Mesothelial cell of epicardium (in vitro differentiated cells): ENCODE measurements around the gene ZNF691. TPM values are rescaled to one million over a fixed set of nuclear protein-coding genes. Genes with fewer than 3 reads are reported as not detected.

Source experiments
- DNase-seq, 2 experiments: peaks; one replicate each; pipeline ENCODE4 v3.0.0; 2021; ENCODE audit warnings: low spot score in 2 of 2; ENCODE audit not compliant: unreplicated experiment in 2 of 2
- H3K27ac Mint-ChIP-seq: 2 replicates; pipeline ENCODE4 v1.8.0; 2021; ENCODE audit warnings: mixed read lengths
- H3K27me3 Mint-ChIP-seq: 2 replicates; pipeline ENCODE4 v1.8.0; 2021; ENCODE audit warnings: low read depth, mixed read lengths
- H3K36me3 Mint-ChIP-seq: 2 replicates; pipeline ENCODE4 v1.8.0; 2021; ENCODE audit warnings: mixed read lengths
- H3K4me1 Mint-ChIP-seq: 2 replicates; pipeline ENCODE4 v1.8.0; 2021; ENCODE audit warnings: mixed read lengths
- H3K4me3 Mint-ChIP-seq: 2 replicates; pipeline ENCODE4 v1.8.0; 2021; ENCODE audit warnings: mild to moderate bottlenecking, moderate library complexity, mixed read lengths
- H3K9me3 Mint-ChIP-seq: 2 replicates; pipeline ENCODE4 v1.8.0; 2021; ENCODE audit warnings: mixed read lengths
- CTCF ChIP-seq: fragments of 200-600 bp; sonication (generic); IDR thresholded peaks from one replicate; pipeline ENCODE4 v1.5.0; 2021; ENCODE audit warnings: antibody characterized with exemption; ENCODE audit not compliant: unreplicated experiment
- total RNA-seq: library from RNA; stranded (reverse); gene quantifications from 3 replicates; pipeline ENCODE4 v1.2.1, GENCODE V29; 2021

ZNF691 gene
- total RNA-seq, 1 donor from 2014 or later, result 15.2 TPM

GRCh38 chr1:42880384-42880783, 34.0 kb downstream of the ZNF691 start:
- no peak overlapping the region for H3K4me3 Mint-ChIP-seq
- no peaks in the 10 kb centered on the region for H3K9me3 Mint-ChIP-seq
- no peaks in the 10 kb centered on the region for H3K36me3 Mint-ChIP-seq
- H3K27ac Mint-ChIP-seq, result no peak overlapping the region
- H3K4me1 Mint-ChIP-seq, result no peaks in the 10 kb centered on the region
- H3K27me3 Mint-ChIP-seq, result peaks cover 36% of the 10 kb centered on the region
- no peak for TF ChIP-seq CTCF
- DNase-seq, result no peak

GRCh38 chr1:42886046-42886739, 39.8 kb downstream of the ZNF691 start:
- Mint-ChIP-seq H3K27me3 (peaks cover 8% of the 10 kb centered on the region), H3K9me3 (no peaks in the 10 kb centered on the region), H3K4me1 (peaks cover 3% of the 10 kb centered on the region)

GRCh38 chr1:42886800-42887199, 40.4 kb downstream of the ZNF691 start:
- Mint-ChIP-seq H3K4me3 (no peak overlapping the region), H3K4me1 (peaks cover 3% of the 10 kb centered on the region), H3K27me3 (peaks cover 9% of the 10 kb centered on the region), H3K9me3 (no peaks in the 10 kb centered on the region), H3K27ac (no peak overlapping the region), H3K36me3 (no peaks in the 10 kb centered on the region)
- TF ChIP-seq CTCF, result no peak
- DNase-seq, result no peak

More at GRCh38 chr1:42886046-42886739, 39.8 kb downstream of the ZNF691 start:
- no peaks in the 10 kb centered on the region for H3K36me3 Mint-ChIP-seq
- H3K4me3 Mint-ChIP-seq, result no peak overlapping the region
- DNase-seq, result no peak
- no peak overlapping the region for H3K27ac Mint-ChIP-seq
- TF ChIP-seq CTCF, result no peak

GRCh38 chr1:42887366-42887765, 41.0 kb downstream of the ZNF691 start:
- Mint-ChIP-seq H3K27me3 (peaks cover 14% of the 10 kb centered on the region), H3K4me3 (no peak overlapping the region), H3K27ac (no peak overlapping the region), H3K4me1 (peaks cover 3% of the 10 kb centered on the region), H3K9me3 (no peaks in the 10 kb centered on the region), H3K36me3 (no peaks in the 10 kb centered on the region)
- DNase-seq, result no peak
- TF ChIP-seq CTCF, result no peak

- Mint-ChIP-seq H3K27me3 (peaks cover 16% of the 10 kb centered on the region), H3K9me3 (no peaks in the 10 kb centered on the region), H3K36me3 (no peaks in the 10 kb centered on the region), H3K4me3 (no peak overlapping the region), H3K4me1 (peaks cover 3% of the 10 kb centered on the region), H3K27ac (no peak overlapping the region)
- no peak for DNase-seq
- no peak for TF ChIP-seq CTCF
These were observed 41.7 kb downstream of the ZNF691 start for GRCh38 chr1:42888013-42888633.
